HUES6 (cell line): ENCODE results near the gene DENND1A.

ENCODE experiments used
- H3K27ac ChIP-seq: 2 replicates; pipeline ENCODE4 v1.7.0; 2013; ENCODE audit warnings: low read depth, mild to moderate bottlenecking, low read length, inconsistent platforms
- H3K27me3 ChIP-seq: 2 replicates; pipeline ENCODE4 v1.6.1; 2013; ENCODE audit warnings: low read length; ENCODE audit not compliant: control insufficient read depth, insufficient read depth
- H3K36me3 ChIP-seq: 2 replicates; pipeline ENCODE4 v1.6.1; 2013; ENCODE audit warnings: low read length; ENCODE audit not compliant: control insufficient read depth, insufficient read depth
- H3K4me1 ChIP-seq: 2 replicates; pipeline ENCODE4 v1.6.1; 2013; ENCODE audit warnings: low read length; ENCODE audit not compliant: control insufficient read depth, insufficient read depth
- H3K4me3 ChIP-seq: 2 replicates; pipeline ENCODE4 v1.5.1; 2013; ENCODE audit warnings: low read depth, low read length
- H3K9ac ChIP-seq: one replicate; pipeline ENCODE4 v1.6.1; 2013; ENCODE audit warnings: mild to moderate bottlenecking, low read length
- H3K9me3 ChIP-seq: 2 replicates; pipeline ENCODE4 v1.6.1; 2013; ENCODE audit warnings: low read depth, low read length; ENCODE audit not compliant: control insufficient read depth, insufficient read depth

The DENND1A gene

GRCh38 chr9:123555646-123556045, 374.3 kb downstream of the DENND1A start:
- Histone ChIP-seq H3K27ac (no peak overlapping the region), H3K9me3 (no peaks in the 10 kb centered on the region), H3K36me3 (peaks cover 6% of the 10 kb centered on the region; the same call in 1 of the 2 replicates), H3K9ac (no peak overlapping the region), H3K27me3 (no peaks in the 10 kb centered on the region), H3K4me3 (no peak overlapping the region), H3K4me1 (peaks cover 17% of the 10 kb centered on the region)

GRCh38 chr9:123552530-123552929, 377.4 kb downstream of the DENND1A start:
- H3K9ac ChIP-seq: no peak overlapping the region
- H3K9me3 ChIP-seq: no peaks in the 10 kb centered on the region
- H3K4me1 ChIP-seq: peaks cover 25% of the 10 kb centered on the region
- H3K4me3 ChIP-seq: no peak overlapping the region
- no peaks in the 10 kb centered on the region for H3K27me3 ChIP-seq
- peaks cover 4% of the 10 kb centered on the region; the same call in 1 of the 2 replicates for H3K36me3 ChIP-seq
- no peak overlapping the region for H3K27ac ChIP-seq

DNA sequence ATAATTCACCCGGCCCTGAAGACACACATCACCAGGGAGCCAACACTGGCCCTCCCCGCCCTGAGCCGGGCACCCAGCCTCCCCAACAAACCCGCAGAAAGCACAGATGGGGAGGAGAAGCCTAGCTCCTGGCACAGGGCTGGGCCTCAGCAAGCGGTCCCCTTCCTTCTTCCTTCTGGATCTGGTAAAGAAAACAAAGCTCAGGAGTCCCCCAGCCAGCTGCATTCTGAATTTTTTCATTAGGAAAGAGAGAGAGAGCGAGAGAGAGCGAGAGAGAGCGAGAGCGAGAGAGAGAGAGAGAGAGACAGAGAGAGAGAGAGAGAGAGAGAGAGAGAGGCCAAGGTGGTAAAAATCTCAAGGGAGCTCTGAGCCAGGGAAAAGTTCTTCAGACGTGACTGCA, 378.2 kb downstream of the DENND1A start:
- Histone ChIP-seq H3K36me3 (no peaks in the 10 kb centered on the region), H3K27me3 (no peaks in the 10 kb centered on the region), H3K9me3 (no peaks in the 10 kb centered on the region), H3K27ac (no peak overlapping the region), H3K9ac (no peak overlapping the region), H3K4me3 (no peak overlapping the region), H3K4me1 (peaks cover 22% of the 10 kb centered on the region)

- no peaks in the 10 kb centered on the region for H3K27me3 ChIP-seq
- H3K9ac ChIP-seq: no peak overlapping the region
- H3K27ac ChIP-seq: no peak overlapping the region
These were observed 379.1 kb downstream of the DENND1A start for GRCh38 chr9:123550797-123551196.

DNA sequence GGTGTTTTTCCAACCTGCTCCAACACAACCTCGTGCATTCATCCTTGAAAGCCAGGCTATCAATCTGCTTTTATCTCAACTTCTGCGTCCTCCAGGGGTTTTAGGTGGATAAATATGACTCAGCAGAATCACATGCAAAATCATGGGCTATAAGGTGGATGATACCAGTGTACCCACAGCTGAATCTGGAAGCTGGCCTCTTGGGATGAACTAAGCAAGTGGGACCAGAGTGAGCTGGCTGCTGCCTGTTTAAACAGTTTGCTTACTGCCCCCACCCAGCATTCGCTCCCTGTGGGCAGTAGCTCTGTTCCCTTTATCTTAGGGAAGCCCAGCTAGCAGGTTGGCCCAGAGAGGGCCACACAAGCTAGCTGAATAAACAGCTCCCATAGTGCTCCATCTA, 379.9 kb downstream of the DENND1A start:
- no peak overlapping the region for H3K4me3 ChIP-seq
- no peak overlapping the region for H3K27ac ChIP-seq
- no peaks in the 10 kb centered on the region for H3K36me3 ChIP-seq
- H3K9ac ChIP-seq: no peak overlapping the region
- no peaks in the 10 kb centered on the region for H3K9me3 ChIP-seq
- H3K4me1 ChIP-seq: peaks cover 18% of the 10 kb centered on the region
- no peaks in the 10 kb centered on the region for H3K27me3 ChIP-seq

More at GRCh38 chr9:123550797-123551196, 379.1 kb downstream of the DENND1A start:
- Histone ChIP-seq H3K4me3 (no peak overlapping the region), H3K4me1 (peaks cover 18% of the 10 kb centered on the region), H3K36me3 (no peaks in the 10 kb centered on the region), H3K9me3 (no peaks in the 10 kb centered on the region)

DNA sequence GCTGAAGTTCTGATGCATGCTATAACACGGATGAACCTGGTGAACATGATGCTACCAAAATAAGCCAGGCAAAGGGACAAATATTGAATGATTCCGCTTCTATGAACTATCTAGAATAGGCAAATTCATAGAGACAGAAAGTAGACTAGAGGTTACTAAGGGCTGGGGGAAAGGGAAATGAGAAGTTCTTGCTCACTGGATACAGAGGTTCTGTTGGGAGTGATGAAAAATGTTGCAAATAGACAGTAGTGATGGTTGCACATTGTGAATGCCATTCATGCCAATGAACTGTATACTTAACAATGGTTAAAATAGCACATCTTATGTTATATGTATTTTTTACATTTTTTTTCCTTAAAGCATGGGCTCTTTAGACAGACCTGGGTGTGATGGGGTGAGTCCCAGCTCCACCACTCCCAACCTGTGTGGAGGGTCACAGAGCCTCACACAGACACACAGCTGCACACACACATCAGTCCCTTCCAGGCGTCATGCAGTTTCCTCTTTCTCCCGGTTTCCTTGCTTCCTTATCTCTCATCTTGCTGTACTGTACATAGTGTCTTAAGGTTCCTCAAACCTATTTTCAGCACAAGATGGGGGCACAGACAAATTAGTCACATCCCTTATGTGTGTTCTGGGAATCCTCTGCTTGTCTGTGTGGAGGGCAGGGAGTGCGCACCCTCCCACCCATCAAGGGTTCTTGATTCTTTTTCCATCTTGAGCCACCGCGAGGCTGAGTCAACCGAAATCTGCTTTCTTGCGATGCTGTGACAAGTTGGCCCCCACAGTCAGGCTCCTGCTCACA, 381.0 kb downstream of the DENND1A start:
- Histone ChIP-seq H3K9ac (no peak overlapping the region), H3K4me1 (peaks cover 18% of the 10 kb centered on the region), H3K27me3 (no peaks in the 10 kb centered on the region), H3K4me3 (no peak overlapping the region), H3K36me3 (no peaks in the 10 kb centered on the region), H3K27ac (no peak overlapping the region), H3K9me3 (no peaks in the 10 kb centered on the region)

- Histone ChIP-seq H3K9ac (no peak overlapping the region), H3K9me3 (no peaks in the 10 kb centered on the region), H3K27me3 (no peaks in the 10 kb centered on the region), H3K27ac (no peak overlapping the region), H3K4me1 (no peaks in the 10 kb centered on the region), H3K36me3 (no peaks in the 10 kb centered on the region), H3K4me3 (no peak overlapping the region)
These were observed 385.7 kb downstream of the DENND1A start for GRCh38 chr9:123544007-123544827.

DNA sequence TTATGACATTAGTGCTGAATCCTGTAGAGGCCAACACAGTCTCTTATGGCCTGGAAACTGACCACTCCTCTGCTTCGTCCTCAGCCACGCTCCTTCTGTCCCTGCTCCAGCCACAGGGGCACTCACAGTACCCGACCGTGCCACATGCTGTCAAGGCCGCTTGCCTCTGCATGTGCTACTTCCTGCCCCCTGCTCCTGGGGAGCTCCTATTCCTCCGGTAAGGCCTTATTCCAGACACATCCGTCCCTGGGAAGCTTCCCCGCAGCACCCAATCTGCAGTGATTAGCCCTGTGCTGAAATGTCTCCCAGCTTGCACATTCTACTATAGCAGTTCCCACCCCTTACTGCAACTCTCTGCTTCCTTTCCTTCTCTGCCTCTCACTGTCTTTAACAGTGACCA, 386.4 kb downstream of the DENND1A start:
- Histone ChIP-seq H3K4me3 (no peak overlapping the region), H3K9me3 (no peaks in the 10 kb centered on the region), H3K36me3 (no peaks in the 10 kb centered on the region), H3K4me1 (no peaks in the 10 kb centered on the region), H3K9ac (no peak overlapping the region), H3K27ac (no peak overlapping the region), H3K27me3 (no peaks in the 10 kb centered on the region)

GRCh38 chr9:123542435-123543225, 387.3 kb downstream of the DENND1A start:
- H3K9ac ChIP-seq: no peak overlapping the region
- no peak overlapping the region for H3K4me3 ChIP-seq
- no peak overlapping the region for H3K27ac ChIP-seq
- H3K36me3 ChIP-seq: no peaks in the 10 kb centered on the region
- no peaks in the 10 kb centered on the region for H3K4me1 ChIP-seq
- no peaks in the 10 kb centered on the region for H3K27me3 ChIP-seq
- no peaks in the 10 kb centered on the region for H3K9me3 ChIP-seq

- Histone ChIP-seq H3K27ac (no peak overlapping the region), H3K4me3 (no peak overlapping the region), H3K9ac (no peak overlapping the region), H3K36me3 (no peaks in the 10 kb centered on the region), H3K27me3 (no peaks in the 10 kb centered on the region), H3K4me1 (no peaks in the 10 kb centered on the region), H3K9me3 (no peaks in the 10 kb centered on the region)
These were observed 388.5 kb downstream of the DENND1A start for GRCh38 chr9:123541411-123541810.
